Lower leg skin (tissue), 4 donors: ENCODE data around the gene WRAP53. TPM values are rescaled to one million over a fixed set of nuclear protein-coding genes. Genes with fewer than 3 reads are reported as not detected.

Experiments used
- DNase-seq, 2 donors: peaks; one replicate each; pipeline ENCODE4 v3.0.0-alpha.2; 2019; ENCODE audit warnings: low spot score in 2 of 2
- H3K4me3 ChIP-seq: fragments of 200-600 bp; sonication (generic); 2 replicates; pipeline ENCODE4 v1.5.1; 2017; ENCODE audit warnings: mild to moderate bottlenecking, low read depth; ENCODE audit not compliant: poor library complexity, severe bottlenecking
- CTCF ChIP-seq, 3 donors: fragments of 450-650 bp; IDR thresholded peaks; one replicate each; pipeline ENCODE4 v1.5.1; 2016; ENCODE audit warnings: antibody characterized with exemption in 3 of 3, mild to moderate bottlenecking in 3 of 3, moderate library complexity in 2 of 3
- POLR2A ChIP-seq, 2 donors: fragments of 450-650 bp; IDR thresholded peaks; one replicate each; pipeline ENCODE4 v1.6.1; 2016 to 2017; ENCODE audit warnings: antibody characterized with exemption in 2 of 2, mild to moderate bottlenecking in 1 of 2, moderate library complexity in 1 of 2
- WGBS, 2 donors: methylation state at CpG; one replicate each; pipeline ENCODE4 v1.1.5; 2018; 5-methylcytosine and 5-hydroxymethylcytosine counted together
- intact Hi-C: fragments of 100-400 bp; cut with DNase I; formaldehyde crosslinking; loops from one replicate; pipeline ENCODE4 v1.15.0; 2023; ENCODE audit warnings: low total_unique reads
- total RNA-seq, 4 donors: library from RNA; depleted of rRNA; stranded (reverse); fragments of >200 nt; gene quantifications; one replicate each; pipeline ENCODE4 v1.1.0, GENCODE V29; 2016

Gene WRAP53
- total RNA-seq, 4 donors from 2014 or later, result 1.1 to 5.4 (median 4.5) TPM

GRCh38 chr17:7700510-7700909 is 12.2 kb downstream of the WRAP53 start:
- no peak overlapping the region for H3K4me3 ChIP-seq
- intact Hi-C loops, result no loop called here
- TF ChIP-seq CTCF (IDR thresholded peaks at IDR 0.05) (no peak), POLR2A (IDR thresholded peaks at IDR 0.05) (no peak)
- DNase-seq, result no peak
- 94 to 97% methylated on average over 7 of the region's 7 CpGs for WGBS, 2 donors

DNA sequence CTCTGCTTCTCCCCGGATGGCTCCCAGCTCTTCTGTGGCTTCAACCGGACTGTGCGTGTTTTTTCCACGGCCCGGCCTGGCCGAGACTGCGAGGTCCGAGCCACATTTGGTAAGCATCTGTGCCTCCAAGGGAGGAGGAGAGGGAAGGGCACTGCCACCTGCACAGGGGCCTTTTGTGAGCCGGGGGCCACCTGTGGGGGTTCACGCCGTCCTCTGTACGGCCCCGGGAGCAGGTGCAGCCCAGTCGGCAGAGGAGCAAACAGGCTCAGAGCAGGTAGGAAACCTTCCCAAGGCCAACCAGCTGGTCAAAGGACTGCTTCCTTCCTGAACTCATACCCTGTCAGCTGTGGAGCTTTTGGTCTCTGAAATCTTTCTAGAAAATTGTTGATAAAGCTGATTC is 13.4 kb downstream of the WRAP53 start:
- no peak overlapping the region for H3K4me3 ChIP-seq
- intact Hi-C loops, result no loop called here
- 92 to 94% methylated on average over 14 of the region's 14 CpGs for WGBS, 2 donors
- no peak for DNase-seq
- TF ChIP-seq POLR2A (IDR thresholded peaks at IDR 0.05) (no peak), CTCF (IDR thresholded peaks at IDR 0.05) (no peak)

GRCh38 chr17:7702776-7703175 is 14.5 kb downstream of the WRAP53 start:
- intact Hi-C loops, result no loop called here
- no peak overlapping the region for H3K4me3 ChIP-seq
- 93 to 97% methylated on average over 5 to 13 of the region's 13 CpGs for WGBS, 2 donors

DNA sequence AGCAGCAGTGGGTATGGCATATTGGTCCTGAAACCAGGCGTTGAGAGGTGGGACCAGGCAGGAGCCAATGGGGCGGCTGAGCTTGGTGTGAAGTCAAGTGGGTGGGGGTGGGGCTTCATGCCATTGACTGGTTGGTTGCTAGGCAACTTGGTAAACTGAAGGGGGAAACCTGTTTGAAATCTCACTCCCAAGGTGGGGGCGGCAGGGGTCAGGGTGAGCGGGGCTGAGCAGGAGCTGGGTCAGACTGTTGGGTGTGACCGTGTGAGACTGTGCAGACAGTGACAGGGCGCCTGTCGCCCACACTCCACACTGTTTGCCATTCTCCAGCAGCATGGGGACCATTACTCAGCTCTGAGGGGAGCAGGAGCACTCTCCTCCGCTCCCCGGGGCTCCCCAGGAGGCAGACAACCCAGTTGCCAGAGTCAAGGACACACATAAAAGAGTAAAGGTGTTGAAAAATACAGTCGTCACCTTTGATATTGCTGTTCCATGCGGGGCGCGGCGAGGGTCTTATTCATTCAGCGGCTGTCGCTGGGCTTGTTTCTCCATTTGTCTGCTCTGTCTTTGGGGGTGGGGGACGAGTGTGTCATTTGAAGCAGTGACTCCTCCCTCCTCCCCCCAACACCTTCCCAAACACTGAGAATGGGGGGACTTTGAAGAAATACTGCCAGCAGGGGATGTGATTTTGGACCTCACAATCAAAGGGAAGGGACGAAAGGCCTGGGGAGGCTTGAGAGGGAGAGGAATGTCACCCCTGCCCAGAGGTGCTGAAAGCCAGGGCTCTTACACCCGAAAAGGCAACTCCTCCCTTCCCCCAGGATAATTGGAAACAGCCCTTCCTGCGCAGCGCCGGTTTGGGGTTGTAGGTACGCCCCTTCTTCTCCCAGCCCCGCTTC is 15.6 kb downstream of the WRAP53 start:
- DNase-seq, result no peak
- H3K4me3 ChIP-seq, result no peak overlapping the region
- intact Hi-C loops, result no loop called here
- WGBS, 2 donors, result 17 to 24% methylated on average over 23 to 24 of the region's 24 CpGs
- TF ChIP-seq CTCF (IDR thresholded peaks at IDR 0.05), result no peak
- TF ChIP-seq POLR2A (IDR thresholded peaks at IDR 0.05), result no peak

More at GRCh38 chr17:7702776-7703175, 14.5 kb downstream of the WRAP53 start:
- no peak for DNase-seq
- TF ChIP-seq POLR2A (IDR thresholded peaks at IDR 0.05) (no peak), CTCF (IDR thresholded peaks at IDR 0.05) (no peak)

DNA sequence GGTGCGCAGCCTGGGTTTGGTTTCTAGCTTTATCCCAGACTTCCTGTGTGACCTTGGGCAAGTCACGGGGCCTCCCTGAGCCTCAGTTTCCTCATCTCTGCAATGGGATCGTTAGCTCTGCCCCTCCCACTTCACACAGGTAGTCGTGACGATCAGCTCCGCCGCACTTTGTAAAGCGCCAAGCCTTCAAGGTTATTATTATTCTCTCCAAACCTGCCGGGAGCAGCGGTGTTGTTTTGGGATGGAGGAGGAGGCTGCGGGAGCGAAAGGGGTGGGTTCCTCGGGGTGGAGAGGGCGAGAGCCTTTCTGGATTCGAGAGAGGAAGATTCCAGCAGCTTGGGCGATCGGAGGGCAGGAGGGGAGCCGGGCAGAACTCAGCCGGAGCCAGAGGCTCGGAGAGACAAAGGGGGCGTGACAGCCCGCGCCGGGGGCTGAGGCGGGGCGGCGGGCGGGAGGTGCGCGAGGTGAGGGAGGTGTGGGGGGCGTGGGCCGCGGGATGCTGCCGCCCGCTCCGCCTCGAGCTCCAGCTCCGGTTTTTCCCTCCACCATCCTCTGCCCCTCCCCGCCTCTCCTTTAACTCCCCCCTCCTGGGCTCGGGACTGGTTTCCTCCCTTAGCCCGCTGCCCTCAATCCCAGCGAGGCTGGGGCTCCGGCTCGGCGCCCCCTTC is 16.5 kb downstream of the WRAP53 start, which contains the start of gene EFNB3:
Gene EFNB3, plus strand, starts transcription at position 602 of the 668 bp plus-strand sequence. CDS start 397 bp downstream, outside the sequence.
- WGBS, 2 donors, result 1 to 2% methylated on average over 25 to 31 of the region's 45 CpGs
- DNase-seq, result no peak

More for the DNA sequence above, 16.5 kb downstream of the WRAP53 start, which contains the start of gene EFNB3:
- peak within 1 kb of the TSS; percentile 16 for H3K4me3 ChIP-seq
- TF ChIP-seq CTCF (IDR thresholded peaks at IDR 0.05), result no peak
- no peak for TF ChIP-seq POLR2A (IDR thresholded peaks at IDR 0.05)
- intact Hi-C loops, result no loop called here
